Measurements from ENCODE around the gene LEAP2. TPM values are rescaled to one million over a fixed set of nuclear protein-coding genes. Genes with fewer than 3 reads are reported as not detected.
A peak's percentile ranks its signal among the peaks of the same experiment; 100 is the strongest.

The LEAP2 gene
- total and polyA plus RNA-seq, 10 of the 15 experiments (the other 5 are each of a cell fraction or from before 2014, with no cell fraction given): 1.9 to 8.8 (median 2.3) TPM

GRCh38 chr5:132865668-132866341 lies 7.7 kb upstream of the LEAP2 start (continued):
- TF ChIP-seq POLR2AphosphoS2 (IDR thresholded peaks at IDR 0.05; ENCODE audit: low read depth, low read length): no peak
- no peak for TF ChIP-seq REST (IDR thresholded peaks at IDR 0.05; ENCODE audit: low read depth, low read length)
- TF ChIP-seq E4F1 (IDR thresholded peaks at IDR 0.05; ENCODE audit: borderline replicate concordance, partially characterized antibody): no peak
- TF ChIP-seq WRNIP1 (IDR thresholded peaks at IDR 0.05; ENCODE audit: borderline replicate concordance, low read depth, low read length): no peak
- no peak for TF ChIP-seq CHD2 (IDR thresholded peaks at IDR 0.05; ENCODE audit: borderline replicate concordance, low read depth, low read length)
- peak; percentile 48; the same call in 1 of the 2 replicates for TF ChIP-seq MLLT1 (IDR thresholded peaks at IDR 0.05)
- TF ChIP-seq FOXK2 (IDR thresholded peaks at IDR 0.05): no peak

Data from GM12878 (cell line).